Activated naive CD8-positive, alpha-beta T cell treated with anti-CD3 and anti-CD28 coated beads, Interleukin-2, amount 10 ng/mL, durations not matched to agents 7 days and 5 days (primary cell): ENCODE results near the gene CACFD1. TPM values are rescaled to one million over a fixed set of nuclear protein-coding genes. Genes with fewer than 3 reads are reported as not detected.

Experiments
- ATAC-seq: fragments of 150-1000 bp; cut with Tn5 transposase; one replicate; pipeline ENCODE4 v1.10.0; 2021; ENCODE audit warnings: low read depth, moderate library complexity
- POLR2A ChIA-PET: fragments of 350-600 bp; sonication (Branson Sonifier 250); formaldehyde crosslinking; loops from one replicate; lab custom pipeline; 2021; ENCODE audit warnings: antibody characterized with exemption; lab: Charles Lee
- DNase-seq: peaks from one replicate; pipeline ENCODE4 v3.0.0; 2021
- H3K27ac Mint-ChIP-seq: one replicate; pipeline ENCODE4 v1.8.0; 2022; ENCODE audit warnings: mild to moderate bottlenecking, mixed read lengths
- H3K27me3 Mint-ChIP-seq: one replicate; pipeline ENCODE4 v1.8.0; 2022; ENCODE audit warnings: mild to moderate bottlenecking, moderate library complexity, mixed read lengths
- H3K36me3 Mint-ChIP-seq: one replicate; pipeline ENCODE4 v1.8.0; 2021; ENCODE audit warnings: mild to moderate bottlenecking, mixed read lengths
- H3K4me1 Mint-ChIP-seq: one replicate; pipeline ENCODE4 v1.8.0; 2021; ENCODE audit warnings: mixed read lengths
- H3K4me3 Mint-ChIP-seq: one replicate; pipeline ENCODE4 v1.8.0; 2022; ENCODE audit warnings: mild to moderate bottlenecking, moderate library complexity, mixed read lengths
- H3K9me3 Mint-ChIP-seq: one replicate; pipeline ENCODE4 v1.8.0; 2021; ENCODE audit warnings: mixed read lengths
- total RNA-seq, 2 experiments: library from RNA; stranded (reverse); gene quantifications; one replicate each; pipeline ENCODE4 v1.2.3, GENCODE V29; 2021

CACFD1 gene
- total RNA-seq, 2 experiments from 2014 or later, result 2.2 to 2.3 TPM

DNA sequence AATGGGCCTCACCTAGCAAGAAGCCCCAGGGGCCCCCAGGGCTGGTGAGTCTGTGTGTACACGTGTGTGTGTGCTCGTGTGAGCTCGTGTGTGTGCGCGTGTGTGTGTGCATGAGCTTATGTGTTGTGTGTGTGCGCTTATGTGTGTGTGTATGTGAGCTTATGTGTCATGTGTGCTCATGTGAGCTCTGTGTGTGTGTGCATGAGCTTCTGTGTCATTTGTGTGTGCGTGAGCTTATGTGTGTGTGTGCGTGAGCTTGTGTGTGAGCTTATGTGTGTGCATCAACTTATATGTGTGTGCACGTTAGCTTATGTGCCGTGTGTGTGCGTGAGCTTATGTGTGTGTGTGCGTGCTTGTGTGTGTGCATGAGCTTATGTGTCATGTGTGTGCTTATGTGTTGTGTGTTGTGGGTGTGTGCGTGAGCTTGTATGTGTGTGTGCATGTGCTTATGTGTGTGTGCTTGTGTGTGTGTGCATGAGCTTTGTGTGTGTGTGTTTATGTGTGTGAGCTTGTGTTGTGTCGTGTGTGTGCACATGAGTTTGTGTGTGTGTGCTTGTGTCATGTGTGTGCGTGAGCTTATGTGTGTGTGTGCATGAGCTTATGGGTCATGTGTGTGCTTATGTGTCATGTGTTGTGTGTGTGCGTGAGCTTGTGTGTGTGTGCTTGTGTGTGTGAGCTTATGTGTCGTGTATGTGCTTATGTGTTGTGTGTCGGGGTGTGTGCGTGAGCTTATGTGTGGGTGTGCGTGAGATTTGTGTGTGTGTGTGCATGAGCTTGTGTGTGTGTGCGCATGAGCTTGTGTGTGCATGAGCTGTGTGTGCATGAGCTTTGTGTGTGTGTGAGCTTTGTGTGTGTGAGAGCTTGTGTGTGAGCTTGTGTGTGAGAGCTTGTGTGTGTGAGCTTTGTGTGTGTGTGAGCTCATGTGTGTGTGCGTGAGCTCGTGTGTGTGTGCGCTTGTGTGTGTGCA lies 35.8 kb downstream of the CACFD1 start:
- no peak for DNase-seq
- Mint-ChIP-seq H3K4me1 (no peaks in the 10 kb centered on the region), H3K4me3 (no peak overlapping the region), H3K9me3 (no peaks in the 10 kb centered on the region), H3K27ac (no peak overlapping the region), H3K27me3 (no peaks in the 10 kb centered on the region), H3K36me3 (no peaks in the 10 kb centered on the region)
- ATAC-seq, result no peak
- POLR2A ChIA-PET, result no interaction called here

DNA sequence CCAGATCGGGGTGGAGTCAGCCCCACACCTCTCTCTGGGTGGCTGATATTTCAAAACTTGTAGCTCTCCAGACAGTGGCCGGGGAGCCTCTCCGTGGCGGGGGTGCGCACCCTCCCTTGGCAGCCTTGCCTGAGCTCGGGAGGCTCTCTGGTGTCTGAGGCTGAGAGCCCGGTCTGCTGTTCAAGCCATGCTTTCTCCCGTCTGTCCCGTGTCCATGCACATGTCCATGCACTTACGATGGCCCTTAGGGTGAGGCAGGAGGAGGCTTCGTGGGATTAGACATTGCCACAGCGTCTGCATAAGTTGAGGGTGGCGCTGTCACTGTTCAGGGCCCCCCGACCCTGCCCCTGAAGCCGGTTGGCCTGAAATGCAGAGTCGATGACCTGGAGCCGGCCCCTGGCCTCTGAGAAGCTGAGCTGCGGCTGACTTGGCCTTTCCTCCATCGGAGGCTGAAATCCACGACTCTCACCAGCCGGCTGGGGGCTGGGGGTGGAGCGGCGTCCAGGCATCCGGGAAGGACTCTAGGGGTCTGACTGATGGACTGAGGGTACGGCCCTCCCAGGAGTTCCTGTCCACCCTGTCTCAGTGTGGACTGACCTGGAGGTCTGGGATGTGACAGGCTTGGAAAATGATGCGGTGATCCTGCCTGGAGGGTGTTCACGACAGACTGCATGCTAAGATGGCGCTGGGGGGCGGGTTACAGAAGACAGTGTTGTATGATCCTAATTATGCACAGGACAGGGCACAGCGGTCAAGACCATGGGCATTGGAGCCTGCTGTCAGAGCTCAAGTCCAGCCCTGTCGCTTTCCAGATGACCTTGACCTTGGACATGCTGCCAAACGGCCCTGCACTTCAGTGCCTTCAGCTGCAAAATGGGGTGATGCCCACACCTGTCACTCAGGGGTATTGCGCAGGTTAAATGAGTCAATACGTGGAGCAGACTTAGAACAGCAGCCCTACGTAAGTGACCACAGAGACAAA lies 37.4 kb downstream of the CACFD1 start:
- POLR2A ChIA-PET, result no interaction called here
- DNase-seq (no peak), ATAC-seq (no peak)
- H3K27me3 Mint-ChIP-seq, result peaks cover under 1% of the 10 kb centered on the region
- H3K9me3 Mint-ChIP-seq, result peaks cover 9% of the 10 kb centered on the region
- no peak overlapping the region for H3K4me3 Mint-ChIP-seq
- no peak overlapping the region for H3K27ac Mint-ChIP-seq
- H3K4me1 Mint-ChIP-seq, result no peaks in the 10 kb centered on the region
- no peaks in the 10 kb centered on the region for H3K36me3 Mint-ChIP-seq

DNA sequence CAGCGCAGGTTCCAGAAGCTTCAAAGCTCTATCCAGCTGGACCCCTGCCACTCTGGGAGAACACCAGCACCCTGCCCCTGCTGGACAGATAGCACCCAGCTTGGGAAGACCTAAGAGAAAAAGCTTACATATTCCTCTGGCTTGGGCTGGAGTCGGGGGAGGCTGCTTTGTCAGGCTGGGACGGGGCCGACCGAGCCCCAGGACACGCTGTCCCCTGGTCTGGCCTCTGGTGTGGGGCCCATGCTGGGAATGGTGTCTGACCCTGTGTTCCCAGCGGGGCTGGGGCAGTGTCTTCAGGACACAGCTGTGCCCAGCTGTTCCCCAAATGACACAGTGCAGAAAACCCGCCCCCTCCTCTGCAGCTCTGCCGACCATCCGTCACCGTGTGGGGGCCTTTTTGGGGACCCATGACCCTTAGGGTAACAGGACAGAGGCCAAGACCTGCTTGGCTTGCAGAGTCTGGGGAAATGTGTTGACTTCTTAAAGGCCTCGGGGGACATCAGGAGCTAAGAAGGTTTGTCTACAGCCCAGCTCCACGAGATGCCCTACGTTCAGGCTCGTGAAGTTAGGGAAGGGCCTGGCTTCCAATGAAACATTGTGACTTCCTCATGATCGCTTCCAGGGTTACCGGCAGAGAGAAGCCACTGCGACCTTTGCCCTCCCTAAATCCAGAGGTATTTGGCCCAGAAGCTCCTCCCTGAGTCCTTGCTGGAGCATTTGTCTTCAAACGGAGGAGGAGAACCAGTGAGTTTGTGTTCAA lies 39.5 kb downstream of the CACFD1 start:
- peaks cover 12% of the 10 kb centered on the region for H3K9me3 Mint-ChIP-seq
- ATAC-seq (no peak), DNase-seq (no peak)
- no peak overlapping the region for H3K27ac Mint-ChIP-seq
- peaks cover 7% of the 10 kb centered on the region for H3K27me3 Mint-ChIP-seq
- H3K4me1 Mint-ChIP-seq, result no peaks in the 10 kb centered on the region
- H3K36me3 Mint-ChIP-seq, result peaks cover 3% of the 10 kb centered on the region
- POLR2A ChIA-PET, result no interaction called here
- H3K4me3 Mint-ChIP-seq, result no peak overlapping the region

DNA sequence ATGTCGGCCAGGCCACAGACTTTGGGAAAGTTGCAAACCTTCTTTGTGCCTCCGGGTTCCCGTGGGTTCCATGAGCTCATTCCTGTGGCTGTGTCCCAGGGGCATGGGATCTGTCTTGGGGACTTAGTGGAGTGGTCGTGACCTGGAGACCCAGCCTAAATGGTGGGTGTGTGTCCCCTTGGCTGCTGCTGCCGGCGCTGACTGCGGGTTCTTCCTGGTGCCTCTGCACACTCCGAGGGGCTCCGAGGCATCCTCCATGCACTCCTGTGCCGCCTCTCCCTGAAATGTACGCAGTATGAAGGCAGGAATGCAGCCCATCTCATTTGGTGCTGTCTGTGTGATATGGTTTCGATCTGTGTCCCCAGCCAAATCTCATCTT lies 40.1 kb downstream of the CACFD1 start:
- peaks cover 7% of the 10 kb centered on the region for H3K27me3 Mint-ChIP-seq
- ATAC-seq, result no peak
- POLR2A ChIA-PET, result no interaction called here
- H3K4me1 Mint-ChIP-seq, result no peaks in the 10 kb centered on the region
- H3K4me3 Mint-ChIP-seq, result no peak overlapping the region
- H3K36me3 Mint-ChIP-seq, result peaks cover 3% of the 10 kb centered on the region
- peaks cover 12% of the 10 kb centered on the region for H3K9me3 Mint-ChIP-seq
- H3K27ac Mint-ChIP-seq, result no peak overlapping the region
- no peak for DNase-seq

DNA sequence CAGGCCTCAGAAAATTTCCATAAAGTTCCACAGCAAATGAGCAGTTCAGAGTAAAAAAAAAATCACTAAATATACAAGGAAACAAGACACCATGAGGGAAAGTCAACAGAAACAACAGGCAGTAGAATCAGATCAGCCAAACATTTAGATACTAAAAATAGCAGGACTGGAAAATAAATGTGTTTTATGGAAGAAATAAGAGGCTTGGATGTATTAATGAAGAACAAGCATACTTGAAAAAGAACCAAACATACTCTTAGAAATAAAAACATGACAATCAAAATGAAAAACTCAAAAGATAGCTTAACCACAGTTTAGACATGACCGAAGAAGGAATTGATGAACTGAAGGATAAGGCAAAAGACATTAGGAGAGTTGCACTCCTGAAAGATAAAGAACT lies 42.3 kb downstream of the CACFD1 start:
- POLR2A ChIA-PET, result no interaction called here
- ATAC-seq, result no peak
- no peaks in the 10 kb centered on the region for H3K4me1 Mint-ChIP-seq
- peaks cover 3% of the 10 kb centered on the region for H3K36me3 Mint-ChIP-seq
- no peak overlapping the region for H3K4me3 Mint-ChIP-seq
- no peak for DNase-seq
- no peak overlapping the region for H3K27ac Mint-ChIP-seq
- peaks cover 12% of the 10 kb centered on the region for H3K9me3 Mint-ChIP-seq
- H3K27me3 Mint-ChIP-seq, result peaks cover 7% of the 10 kb centered on the region

DNA sequence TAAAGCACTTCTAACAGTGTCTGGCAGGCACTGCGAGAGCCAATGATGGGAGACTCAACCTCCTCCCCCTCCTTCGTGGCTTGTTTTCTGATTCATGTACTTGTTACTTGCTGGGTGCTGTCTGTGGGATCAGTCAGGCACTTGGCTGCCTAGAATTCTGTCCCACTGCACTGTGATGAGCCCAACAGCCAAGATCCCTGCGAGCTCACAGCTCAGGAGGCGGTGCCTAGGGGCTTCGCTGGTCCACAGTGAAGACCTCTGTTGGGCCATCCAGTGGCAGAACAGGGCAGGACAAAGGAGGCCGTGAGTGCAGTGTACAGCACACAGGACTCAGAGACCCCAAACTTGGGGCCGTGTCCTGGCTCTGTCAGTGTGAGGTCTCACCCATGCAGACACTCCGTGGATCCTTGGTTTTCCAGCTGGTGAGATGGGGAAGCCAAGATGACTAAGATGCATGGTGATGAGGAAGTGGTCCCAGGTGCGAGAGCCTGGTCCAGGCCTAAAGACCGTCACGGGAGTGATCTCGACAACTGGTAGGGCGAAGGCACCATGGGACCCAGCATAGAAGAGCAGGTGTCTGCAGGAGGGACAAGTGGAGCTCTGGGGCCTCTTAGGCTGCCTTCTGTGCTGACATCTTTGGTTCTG lies 45.5 kb downstream of the CACFD1 start:
- H3K36me3 Mint-ChIP-seq, result peaks cover 3% of the 10 kb centered on the region
- H3K4me3 Mint-ChIP-seq, result no peak overlapping the region
- peaks cover 7% of the 10 kb centered on the region for H3K27me3 Mint-ChIP-seq
- ATAC-seq (no peak), DNase-seq (no peak)
- no peak overlapping the region for H3K27ac Mint-ChIP-seq
- peaks cover 8% of the 10 kb centered on the region for H3K4me1 Mint-ChIP-seq
- POLR2A ChIA-PET, result no interaction called here
- peaks cover 12% of the 10 kb centered on the region for H3K9me3 Mint-ChIP-seq

DNA sequence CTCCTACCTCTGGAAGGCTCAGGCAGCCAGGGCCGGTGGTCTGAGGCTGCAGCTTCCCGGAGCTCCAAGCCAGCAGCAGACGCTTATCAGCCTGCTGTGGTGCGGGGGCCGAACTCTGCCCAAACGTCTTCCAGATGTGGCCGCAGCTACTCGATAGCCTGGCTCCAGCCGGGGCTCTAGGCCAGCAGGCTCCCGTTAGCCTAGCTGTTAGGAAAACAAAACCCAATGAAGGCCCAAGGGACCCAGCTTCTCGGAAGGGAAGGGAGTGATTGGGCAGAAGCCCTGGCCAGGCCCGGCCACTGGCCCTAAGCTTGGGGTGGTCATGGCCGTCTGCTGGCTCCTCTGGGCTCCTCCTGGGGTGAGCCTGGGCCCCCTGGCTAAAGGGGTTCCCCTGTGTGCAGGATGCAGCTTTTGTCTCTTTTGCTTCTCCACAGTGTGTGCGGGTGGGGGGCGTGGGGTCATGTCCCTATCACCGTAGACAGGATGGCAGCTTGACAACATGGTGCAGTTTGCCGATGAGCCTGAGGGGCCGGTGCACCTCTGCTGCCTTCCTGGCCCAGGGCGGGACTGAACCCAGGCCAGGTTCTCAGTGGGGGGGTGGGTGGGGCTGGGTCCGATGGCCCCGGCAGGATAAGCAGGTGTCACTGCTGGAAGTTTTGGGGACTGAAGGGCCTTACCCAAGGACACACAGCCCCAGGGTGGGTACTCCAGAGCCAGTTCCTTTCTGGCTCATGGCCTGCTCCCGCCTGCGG lies 46.3 kb downstream of the CACFD1 start:
- Mint-ChIP-seq H3K27ac (no peak overlapping the region), H3K9me3 (peaks cover 12% of the 10 kb centered on the region), H3K36me3 (peaks cover 3% of the 10 kb centered on the region), H3K4me1 (peaks cover 8% of the 10 kb centered on the region), H3K27me3 (peaks cover 7% of the 10 kb centered on the region), H3K4me3 (no peak overlapping the region)
- DNase-seq (no peak), ATAC-seq (no peak)
- POLR2A ChIA-PET, result no interaction called here

DNA sequence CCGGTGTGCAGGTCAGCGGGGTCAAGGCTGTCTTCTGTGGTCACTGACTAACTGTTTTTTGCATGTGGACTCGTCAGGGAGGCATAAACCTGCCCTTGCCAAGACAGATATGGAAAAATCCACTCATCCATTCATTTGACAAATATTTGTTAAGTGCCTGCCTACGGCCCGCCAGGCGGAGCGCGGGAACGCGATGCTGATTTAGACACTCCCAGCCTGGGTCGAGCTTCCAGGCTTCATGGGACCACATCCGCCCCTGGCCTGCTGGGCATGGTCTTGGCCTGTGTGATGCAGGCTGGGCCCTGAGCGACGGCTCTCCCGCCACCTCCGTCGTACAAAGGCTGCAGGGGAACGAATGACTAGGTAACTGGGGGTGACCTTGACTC lies 46.9 kb downstream of the CACFD1 start:
- POLR2A ChIA-PET, result no interaction called here
- no peak overlapping the region for H3K4me3 Mint-ChIP-seq
- DNase-seq, result no peak
- peaks cover 7% of the 10 kb centered on the region for H3K27me3 Mint-ChIP-seq
- peaks cover 8% of the 10 kb centered on the region for H3K4me1 Mint-ChIP-seq
- H3K36me3 Mint-ChIP-seq, result peaks cover 3% of the 10 kb centered on the region
- peaks cover 6% of the 10 kb centered on the region for H3K9me3 Mint-ChIP-seq
- no peak for ATAC-seq
- no peak overlapping the region for H3K27ac Mint-ChIP-seq

DNA sequence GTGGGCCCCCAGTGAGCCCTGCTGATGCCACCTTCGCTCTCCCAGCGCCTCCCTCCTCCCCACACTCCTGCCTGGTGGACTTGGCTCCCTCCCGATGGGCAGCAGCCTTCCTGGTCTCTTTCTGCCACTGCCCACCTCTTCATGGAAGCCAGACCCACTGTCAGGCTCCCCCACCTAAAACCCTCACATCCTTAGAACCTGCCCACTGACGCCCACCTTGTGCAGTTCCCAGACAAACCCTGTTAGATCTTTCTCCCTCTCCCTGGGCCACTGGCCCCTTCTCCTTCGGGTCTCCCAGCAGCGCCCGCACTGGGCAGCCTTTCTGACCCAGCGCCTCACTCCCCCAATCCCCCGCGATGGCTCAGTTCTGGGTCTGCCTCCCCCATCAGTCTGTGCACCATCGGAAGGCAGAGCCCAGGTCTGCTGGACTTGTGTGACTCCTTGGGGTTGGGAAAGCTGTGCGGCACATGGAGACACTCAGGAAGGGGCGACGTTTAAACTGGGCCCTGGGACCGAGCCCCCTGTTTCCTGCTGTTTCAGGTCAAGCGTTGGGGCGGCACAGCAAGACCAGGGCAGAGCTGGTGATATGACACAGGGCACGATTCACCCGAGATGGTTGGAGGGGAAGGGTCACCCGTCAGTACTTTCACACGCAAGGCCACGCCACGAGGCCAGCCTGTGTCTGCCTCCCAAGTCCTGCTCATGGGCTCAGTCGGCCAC lies 47.6 kb downstream of the CACFD1 start:
- Mint-ChIP-seq H3K36me3 (peaks cover 1% of the 10 kb centered on the region), H3K9me3 (peaks cover 1% of the 10 kb centered on the region), H3K27ac (no peak overlapping the region), H3K4me3 (no peak overlapping the region), H3K4me1 (peaks cover 8% of the 10 kb centered on the region), H3K27me3 (peaks cover 3% of the 10 kb centered on the region)
- ATAC-seq (no peak), DNase-seq (no peak)
- POLR2A ChIA-PET, result no interaction called here

DNA sequence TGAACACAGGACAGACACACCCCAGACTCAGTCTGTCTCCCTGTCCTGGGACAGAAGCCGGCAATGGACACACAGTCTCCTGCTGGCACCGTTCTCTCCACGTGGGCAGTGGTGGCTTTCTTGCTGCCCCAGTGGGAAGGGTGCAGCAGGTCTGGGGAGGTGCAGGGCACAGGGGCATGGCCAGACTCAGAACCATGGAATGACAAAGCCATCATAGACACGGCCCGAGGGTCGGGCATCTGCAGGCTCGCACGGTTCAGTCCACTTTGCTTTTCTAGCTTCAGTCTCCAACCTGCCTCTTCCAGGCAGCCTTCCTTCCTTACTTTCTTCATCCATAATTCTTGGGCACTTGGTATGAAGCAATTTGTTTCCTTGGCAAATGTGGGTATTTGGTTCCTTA lies 48.3 kb downstream of the CACFD1 start:
- Mint-ChIP-seq H3K4me3 (no peak overlapping the region), H3K9me3 (no peaks in the 10 kb centered on the region), H3K4me1 (peaks cover 8% of the 10 kb centered on the region), H3K36me3 (no peaks in the 10 kb centered on the region), H3K27me3 (no peaks in the 10 kb centered on the region), H3K27ac (peak overlapping the region; percentile 30)
- POLR2A ChIA-PET, result no interaction called here
- ATAC-seq (no peak), DNase-seq (no peak)

DNA sequence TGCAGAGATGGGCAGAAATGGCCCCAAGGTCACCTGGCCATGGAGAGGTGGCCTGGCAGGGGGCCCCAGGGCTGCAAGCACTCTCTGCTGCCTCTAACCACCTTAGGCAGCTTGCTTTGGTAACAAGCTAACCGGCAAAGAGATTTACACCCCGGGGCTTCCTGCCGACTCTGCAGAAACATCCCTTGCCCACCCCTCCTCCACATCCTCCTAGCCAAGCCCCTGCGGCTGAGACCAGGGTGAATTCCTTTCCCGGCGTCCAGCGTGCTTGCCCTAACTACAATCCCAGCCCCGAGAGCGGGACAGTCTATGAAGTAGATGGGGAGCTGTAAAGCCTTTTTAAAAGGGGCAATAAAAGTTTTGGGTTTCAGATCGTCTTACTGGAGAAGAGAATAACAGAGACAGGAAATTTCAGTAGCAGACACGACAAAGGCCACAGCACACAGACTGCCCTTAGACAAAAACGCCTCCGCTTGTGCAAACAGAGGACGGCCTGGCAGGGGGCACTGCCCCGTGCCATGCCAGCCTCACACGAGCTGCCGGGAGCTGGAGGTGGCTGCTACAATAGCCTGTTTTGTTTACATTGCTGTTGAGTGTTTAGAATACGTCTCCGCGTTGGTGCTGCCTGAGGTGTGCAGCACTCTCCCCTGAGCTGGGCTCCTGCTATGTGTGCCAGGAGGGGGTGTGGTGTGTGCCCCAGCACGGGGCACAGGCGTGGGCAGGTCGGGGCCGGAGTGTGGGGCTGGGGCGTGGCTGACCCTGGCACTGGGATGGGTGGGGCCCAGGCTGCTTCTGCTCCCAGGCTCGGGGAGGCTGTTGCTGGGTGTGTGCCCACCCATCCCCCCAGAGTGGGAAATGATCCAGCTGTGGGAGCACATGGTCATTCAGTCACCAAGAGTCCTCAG lies 49.7 kb downstream of the CACFD1 start:
- peak overlapping the region; percentile 75 for H3K4me3 Mint-ChIP-seq
- H3K27me3 Mint-ChIP-seq, result no peaks in the 10 kb centered on the region
- peak; percentile 73 for ATAC-seq
- POLR2A ChIA-PET, result interaction anchor here (0.9 to 1.2 kb wide), 3 partner anchors 30 to 161 kb away, joined by 3 to 4 read pairs (median 3); partner anchors contain the start of genes MED22, RPL7A and SLC2A6
- no peaks in the 10 kb centered on the region for H3K36me3 Mint-ChIP-seq
- H3K4me1 Mint-ChIP-seq, result peaks cover 8% of the 10 kb centered on the region
- peak overlapping the region; percentile 92 for H3K27ac Mint-ChIP-seq
- peak; percentile 55 for DNase-seq
- no peaks in the 10 kb centered on the region for H3K9me3 Mint-ChIP-seq
